Hypothalamus (tissue), 51 donors: ENCODE measurements around the gene JADE1.

Experiments
- DNase-seq, 51 donors: peaks; one replicate each; lab custom pipeline; 2025; lab: John Stamatoyannopoulos, UW

Gene JADE1

DNA sequence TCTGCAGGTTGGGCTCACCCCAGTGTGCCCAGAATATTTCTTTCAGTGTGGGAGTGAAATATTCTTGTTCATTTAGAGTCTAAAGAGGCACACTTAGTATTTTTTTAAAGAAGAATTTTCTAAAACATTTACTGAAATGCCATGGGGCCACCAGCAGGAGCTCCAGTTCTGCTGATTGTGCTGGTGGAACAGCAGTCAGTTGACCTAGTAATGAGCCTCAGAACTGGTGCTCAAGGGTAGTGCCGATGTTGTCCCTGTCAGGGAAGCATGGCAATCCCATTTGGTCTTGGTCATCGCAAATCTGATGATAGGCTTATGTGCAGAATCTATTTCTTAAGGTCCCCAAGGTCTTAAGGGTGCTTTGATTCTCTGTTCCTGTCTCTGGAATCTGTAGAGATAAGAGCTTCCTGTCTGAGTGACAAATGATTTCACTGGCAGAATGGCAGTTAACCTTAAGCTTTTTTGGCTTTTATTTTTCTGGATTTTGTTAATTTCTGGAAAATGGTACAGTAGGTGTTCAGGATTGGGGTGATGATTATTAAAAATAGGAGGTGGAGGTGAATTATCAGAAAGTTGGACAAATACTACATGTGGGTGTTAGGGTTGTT lies 31.3 kb downstream of the JADE1 start:
- DNase-seq, result no peak

DNA sequence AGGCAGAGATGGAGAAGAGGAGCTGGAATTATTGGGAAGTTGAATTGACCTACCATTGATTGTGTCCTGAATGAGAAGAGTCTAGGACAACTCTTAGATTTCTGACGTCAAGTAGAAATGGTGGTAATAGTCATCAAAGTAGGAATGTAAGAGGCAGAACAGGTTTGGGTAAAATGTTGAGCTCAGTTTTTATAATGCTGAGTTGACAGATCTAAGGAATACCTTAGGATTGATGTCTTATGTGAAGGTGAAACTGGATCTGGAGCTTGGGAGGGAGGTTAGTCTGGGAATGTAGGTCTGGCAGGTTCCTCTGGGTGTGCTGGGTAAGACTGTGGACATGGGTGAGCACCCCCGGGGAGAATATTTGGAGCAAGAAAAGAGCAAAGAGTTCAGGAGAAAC lies 31.9 kb downstream of the JADE1 start:
- no peak for DNase-seq

GRCh38 chr4:128844931-128845330 lies 35.4 kb downstream of the JADE1 start:
- peak in 33 of 51 donors; percentile 3 to 80 (median 23) for DNase-seq

DNA sequence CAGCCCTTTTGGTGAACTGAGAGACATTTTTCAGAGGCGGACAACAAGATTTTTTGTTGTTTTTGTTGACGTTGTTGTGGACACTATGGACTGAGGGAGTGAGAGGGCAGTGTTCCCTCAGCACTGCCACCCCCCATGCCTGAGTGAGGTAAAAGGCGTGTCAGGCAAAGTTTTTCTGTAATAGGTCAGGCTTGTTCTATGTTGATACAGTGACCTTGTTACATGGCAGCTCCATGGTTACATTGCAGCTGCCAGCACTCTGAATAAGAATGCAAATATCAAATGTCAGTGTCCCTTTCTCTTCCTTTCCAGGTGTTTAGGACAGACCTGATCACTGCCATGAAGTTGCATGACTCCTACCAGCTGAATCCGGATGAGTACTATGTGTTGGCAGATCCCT lies 36.6 kb downstream of the JADE1 start:
- DNase-seq, result no peak

DNA sequence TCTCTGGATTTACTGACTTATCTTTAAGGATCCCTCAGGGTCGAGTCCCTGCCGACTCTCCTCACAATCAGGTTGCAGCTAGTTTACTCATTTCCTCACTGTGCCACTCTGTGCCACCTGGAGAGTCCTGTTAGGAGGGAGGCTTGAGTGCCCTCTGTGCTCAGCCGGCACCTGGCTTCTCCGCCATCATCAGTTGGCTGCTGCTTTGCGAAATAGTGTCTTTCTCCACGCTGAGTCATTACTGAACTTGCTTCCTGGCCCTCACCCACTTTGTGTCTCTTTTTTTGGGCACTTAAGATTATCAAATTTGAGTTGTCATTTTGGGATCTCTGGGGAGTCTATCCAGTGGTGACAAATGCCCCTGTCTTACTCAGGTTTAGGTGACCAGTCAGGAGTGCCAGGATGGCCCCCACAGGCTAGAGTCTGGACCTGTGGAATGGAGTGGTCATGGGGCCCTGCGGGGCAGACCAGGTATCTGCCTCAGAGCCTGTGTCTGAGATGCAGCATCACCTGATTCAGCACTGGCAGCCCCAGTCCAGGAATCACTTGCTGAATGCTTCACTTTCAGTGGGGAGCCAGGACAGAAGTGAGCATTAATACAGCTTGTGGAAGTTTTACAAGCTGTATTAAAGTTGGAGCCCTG lies 37.7 kb downstream of the JADE1 start:
- no peak for DNase-seq

GRCh38 chr4:128848461-128848860 lies 39.0 kb downstream of the JADE1 start:
- no peak for DNase-seq

GRCh38 chr4:128850252-128850651 lies 40.8 kb downstream of the JADE1 start:
- DNase-seq, result no peak

GRCh38 chr4:128853741-128854140 lies 44.2 kb downstream of the JADE1 start:
- DNase-seq, result no peak

GRCh38 chr4:128854433-128854832 lies 44.9 kb downstream of the JADE1 start:
- no peak for DNase-seq

- no peak for DNase-seq
Observed at GRCh38 chr4:128855621-128856020, 46.1 kb downstream of the JADE1 start.

- no peak for DNase-seq
Observed at GRCh38 chr4:128856246-128856645, 46.7 kb downstream of the JADE1 start.

GRCh38 chr4:128858879-128859671 lies 49.6 kb downstream of the JADE1 start:
- no peak for DNase-seq

DNA sequence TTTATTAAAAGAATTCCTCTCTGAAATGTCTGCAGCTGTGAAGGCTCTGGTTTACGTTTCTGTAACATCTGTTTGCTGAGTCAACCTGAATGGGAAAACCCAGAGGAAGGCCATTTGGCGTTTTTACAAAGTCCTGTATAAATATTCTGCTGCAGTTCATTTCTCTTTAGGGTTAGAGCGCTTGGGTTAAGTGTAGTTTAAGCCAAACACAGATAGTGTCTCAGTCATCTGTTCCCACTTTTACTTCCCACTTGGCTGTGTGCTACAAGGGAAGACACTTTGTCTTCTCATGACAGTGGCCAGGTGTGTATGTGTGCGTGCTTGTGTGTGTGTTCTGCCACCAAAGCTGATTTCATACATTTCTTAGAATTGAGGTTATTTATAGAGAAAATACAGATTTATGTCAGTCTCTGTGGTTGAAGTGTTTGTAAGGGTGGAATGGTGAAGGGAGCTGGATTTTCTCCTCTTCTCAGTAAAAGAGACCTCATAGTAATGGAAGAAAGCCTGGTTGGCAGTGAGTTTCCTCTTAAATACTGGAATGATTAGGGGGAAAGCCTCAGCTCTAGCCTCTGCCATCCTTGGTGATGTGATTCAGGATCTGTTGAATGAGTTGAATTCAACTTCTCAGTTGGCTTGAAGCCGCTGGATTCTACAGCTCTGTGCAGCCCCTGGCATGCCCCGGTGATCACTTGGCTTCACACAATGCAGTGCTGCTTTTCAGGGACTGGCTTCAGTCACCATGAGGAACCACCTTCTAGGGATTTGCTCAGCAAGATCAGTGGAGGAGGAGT lies 50.6 kb downstream of the JADE1 start:
- peak in 6 of 51 donors; percentile 3 to 33 (median 7) for DNase-seq

- DNase-seq, result no peak
Observed at GRCh38 chr4:128861856-128862518, 52.5 kb downstream of the JADE1 start.

GRCh38 chr4:128862608-128863311 lies 53.3 kb downstream of the JADE1 start:
- peak in 1 of 51 donors; percentile 44 for DNase-seq

GRCh38 chr4:128863312-128864075 lies 54.0 kb downstream of the JADE1 start:
- DNase-seq, result peak in 50 of 51 donors; percentile 3 to 85 (median 53)

GRCh38 chr4:128865132-128865531 lies 55.6 kb downstream of the JADE1 start:
- no peak for DNase-seq

DNA sequence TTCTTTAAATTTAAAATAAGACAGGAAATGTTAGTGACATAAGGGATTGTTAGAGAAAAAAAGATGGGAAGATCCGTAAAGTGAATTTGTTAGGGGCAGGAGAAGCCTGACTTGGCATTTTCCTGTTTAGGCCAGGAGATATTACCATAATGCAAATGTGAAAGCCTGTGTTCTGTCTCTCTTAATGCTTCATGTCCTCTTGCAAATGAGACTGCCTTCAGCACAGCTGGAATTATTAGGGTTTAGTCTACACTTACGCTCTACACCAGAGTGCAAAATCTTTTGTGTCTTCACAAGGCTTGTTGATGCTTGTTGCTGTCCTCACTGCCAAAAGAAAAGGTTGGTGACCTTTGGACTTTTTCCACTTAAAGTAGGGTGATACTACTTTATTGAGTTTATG lies 56.8 kb downstream of the JADE1 start:
- DNase-seq, result no peak

GRCh38 chr4:128866691-128867090 lies 57.2 kb downstream of the JADE1 start:
- DNase-seq, result no peak
